GM19193 (cell line): ENCODE results near the gene SLC7A4.

Source experiments
- POLR2A ChIP-seq: IDR thresholded peaks from 4 replicates; pipeline ENCODE4 v1.6.1; 2011; ENCODE audit not compliant: insufficient read depth, insufficient read length; ENCODE audit errors: extremely low read depth

SLC7A4 gene

GRCh38 chr22:21032037-21032867 is at the start of gene SLC7A4:
SLC7A4 (minus strand) TSS chr22:21032561; CDS start chr22:21031812, 749 bp downstream.
- TF ChIP-seq POLR2A = no peak

GRCh38 chr22:21080435-21081137 is 48.2 kb upstream of the SLC7A4 start:
- TF ChIP-seq POLR2A = no peak

- TF ChIP-seq POLR2A = no peak
These were observed 47.1 kb upstream of the SLC7A4 start for GRCh38 chr22:21079493-21079892.

- TF ChIP-seq POLR2A = no peak
These were observed 46.6 kb upstream of the SLC7A4 start for GRCh38 chr22:21078916-21079315.

- TF ChIP-seq POLR2A = no peak
These were observed 45.6 kb upstream of the SLC7A4 start for GRCh38 chr22:21077884-21078508.

- no peak for TF ChIP-seq POLR2A
These were observed 44.7 kb upstream of the SLC7A4 start for GRCh38 chr22:21076912-21077625.

GRCh38 chr22:21075516-21076138 is 43.3 kb upstream of the SLC7A4 start:
- no peak for TF ChIP-seq POLR2A

- TF ChIP-seq POLR2A = no peak
These were observed 41.8 kb upstream of the SLC7A4 start for GRCh38 chr22:21074102-21074715.

GRCh38 chr22:21073482-21073881 is 41.1 kb upstream of the SLC7A4 start:
- no peak for TF ChIP-seq POLR2A

- TF ChIP-seq POLR2A = no peak
These were observed 40.7 kb upstream of the SLC7A4 start for GRCh38 chr22:21073023-21073422.

- no peak for TF ChIP-seq POLR2A
These were observed 38.6 kb upstream of the SLC7A4 start for GRCh38 chr22:21070690-21071615.

GRCh38 chr22:21069375-21069774 is 37.0 kb upstream of the SLC7A4 start:
- no peak for TF ChIP-seq POLR2A

- TF ChIP-seq POLR2A = no peak
These were observed 36.4 kb upstream of the SLC7A4 start for GRCh38 chr22:21068681-21069276.
